Effector memory CD8-positive, alpha-beta T cell (primary cell): Measurements from ENCODE around the gene RSPRY1.

Experiments used
- ATAC-seq: fragments of 150-1000 bp; cut with Tn5 transposase; replicated peaks from 2 replicates; pipeline ENCODE4 v1.10.0; 2021; ENCODE audit warnings: mild to moderate bottlenecking, moderate library complexity
- DNase-seq, 3 experiments: peaks; one replicate each; pipeline ENCODE4 v3.0.0; 2021
- H3K27ac Mint-ChIP-seq, 2 donors: one replicate each; pipeline ENCODE4 v1.8.0; 2022; ENCODE audit warnings: mild to moderate bottlenecking in 2 of 2, mixed read lengths in 2 of 2, moderate library complexity in 2 of 2
- H3K27me3 Mint-ChIP-seq, 2 donors: one replicate each; pipeline ENCODE4 v1.8.0; 2022; ENCODE audit warnings: mixed read lengths in 2 of 2
- H3K36me3 Mint-ChIP-seq: one replicate; pipeline ENCODE4 v1.8.0; 2022; ENCODE audit warnings: mild to moderate bottlenecking, moderate library complexity, mixed read lengths; ENCODE audit not compliant: insufficient read depth
- H3K4me1 Mint-ChIP-seq, 2 donors: one replicate each; pipeline ENCODE4 v1.8.0; 2022; ENCODE audit warnings: low read depth in 2 of 2, mixed read lengths in 2 of 2
- H3K4me3 Mint-ChIP-seq, 2 donors: one replicate each; pipeline ENCODE4 v1.8.0; 2022; ENCODE audit warnings: mild to moderate bottlenecking in 2 of 2, mixed read lengths in 2 of 2, moderate library complexity in 2 of 2
- H3K9me3 Mint-ChIP-seq, 2 donors: one replicate each; pipeline ENCODE4 v1.8.0; 2022; ENCODE audit warnings: mixed read lengths in 2 of 2

Gene RSPRY1

DNA sequence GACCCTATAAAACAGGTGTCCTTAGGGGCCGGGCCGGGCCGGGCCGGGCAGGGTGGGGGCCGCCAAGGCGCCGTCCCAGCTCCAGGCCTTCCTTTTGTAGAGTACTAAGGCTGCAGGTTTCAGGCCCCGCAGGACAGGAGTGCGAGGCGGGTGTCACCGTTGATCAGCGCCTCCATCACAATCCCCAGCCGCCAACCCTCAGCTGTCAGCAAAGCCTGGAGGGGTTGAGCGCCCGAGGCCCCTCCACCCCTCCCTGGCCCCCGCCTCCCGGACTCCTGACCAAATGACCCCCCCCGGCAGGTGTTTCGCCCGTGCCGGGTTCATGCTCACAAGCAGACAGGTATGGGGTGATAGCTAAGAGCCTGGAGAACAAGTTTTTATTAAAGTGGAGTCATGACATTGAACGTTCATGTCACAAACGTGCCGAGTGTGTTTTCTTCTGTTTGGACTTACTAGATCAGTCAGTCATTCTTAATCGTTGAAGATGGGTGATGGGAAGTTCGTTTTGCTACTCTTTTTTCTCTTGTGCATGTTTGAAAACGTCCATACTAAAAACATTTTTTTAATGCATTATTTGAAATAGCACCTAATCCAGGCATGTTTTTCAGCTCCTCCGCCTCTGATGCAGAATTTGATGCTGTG is 59.5 kb downstream of the RSPRY1 start:
- peaks cover 34% of the 10 kb centered on the region for H3K36me3 Mint-ChIP-seq

DNA sequence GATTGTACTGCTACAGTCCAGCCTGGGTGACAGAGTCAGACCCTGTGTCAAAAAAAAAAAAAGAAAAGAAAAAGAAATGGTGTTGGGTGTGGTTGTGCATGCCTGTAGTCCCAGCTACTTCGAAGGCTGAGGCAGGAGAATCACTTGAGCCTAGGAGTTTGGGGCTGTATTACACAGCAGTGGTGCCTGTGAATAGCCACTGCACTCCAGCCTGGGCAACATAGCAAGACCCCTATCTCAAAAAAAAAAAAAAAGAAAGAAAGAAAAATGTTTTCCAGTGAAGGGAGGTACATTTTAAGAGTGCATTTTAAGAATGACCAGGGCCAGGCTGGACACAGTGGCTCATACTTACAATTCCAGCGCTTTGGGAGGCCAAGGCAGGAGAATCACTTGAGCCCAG is 65.2 kb downstream of the RSPRY1 start:
- peaks cover 0 to 3% of the 10 kb centered on the region in 2 donors for H3K4me1 Mint-ChIP-seq
- no peaks in the 10 kb centered on the region for H3K9me3 Mint-ChIP-seq
- DNase-seq (no peak), ATAC-seq (no peak)
- H3K36me3 Mint-ChIP-seq: peaks cover 73% of the 10 kb centered on the region
- H3K27ac Mint-ChIP-seq: peak overlapping the region in 1 of 2 donors; percentile 79
- H3K27me3 Mint-ChIP-seq: no peaks in the 10 kb centered on the region
- no peak overlapping the region for H3K4me3 Mint-ChIP-seq

More for the DNA sequence above, 59.5 kb downstream of the RSPRY1 start:
- Mint-ChIP-seq H3K27me3 (no peaks in the 10 kb centered on the region), H3K4me1 (peaks cover 13 to 14% of the 10 kb centered on the region in 2 donors), H3K9me3 (no peaks in the 10 kb centered on the region), H3K27ac (peak overlapping the region; percentile 90 to 95), H3K4me3 (peak overlapping the region; percentile 90 to 92)
- no peak for DNase-seq
- ATAC-seq: peak; percentile 11

DNA sequence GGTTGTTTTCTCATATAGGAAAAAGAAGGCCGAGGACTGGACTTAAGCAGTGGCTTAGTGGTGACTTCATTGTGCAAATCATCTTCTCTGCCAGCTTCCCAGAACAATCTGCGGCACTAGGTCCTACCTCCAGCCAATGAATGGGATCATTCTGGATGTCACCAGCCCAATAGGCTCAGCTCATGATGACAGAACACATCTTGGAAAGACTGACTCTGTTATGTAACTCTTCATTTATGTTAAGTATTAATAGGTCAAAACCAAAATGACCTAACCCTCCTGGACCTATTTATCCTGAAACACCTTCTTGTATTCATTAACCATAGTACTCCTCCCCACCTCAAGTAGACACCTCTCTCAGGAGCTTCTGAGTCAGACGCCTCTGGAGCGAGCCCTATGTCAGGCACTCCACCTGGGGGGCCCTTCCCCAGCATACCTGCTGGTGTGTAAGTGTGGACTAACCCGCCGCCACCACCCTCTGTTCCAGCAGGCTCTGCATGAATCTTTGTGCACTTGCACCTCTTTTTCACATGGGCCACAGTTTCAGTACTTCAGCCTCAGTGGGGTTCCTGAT is 66.1 kb downstream of the RSPRY1 start:
- ATAC-seq (no peak), DNase-seq (no peak)
- H3K27ac Mint-ChIP-seq: no peak overlapping the region
- peaks cover 0 to 3% of the 10 kb centered on the region in 2 donors for H3K4me1 Mint-ChIP-seq
- no peak overlapping the region for H3K4me3 Mint-ChIP-seq
- H3K36me3 Mint-ChIP-seq: peaks cover 73% of the 10 kb centered on the region
- no peaks in the 10 kb centered on the region for H3K27me3 Mint-ChIP-seq
- H3K9me3 Mint-ChIP-seq: no peaks in the 10 kb centered on the region

DNA sequence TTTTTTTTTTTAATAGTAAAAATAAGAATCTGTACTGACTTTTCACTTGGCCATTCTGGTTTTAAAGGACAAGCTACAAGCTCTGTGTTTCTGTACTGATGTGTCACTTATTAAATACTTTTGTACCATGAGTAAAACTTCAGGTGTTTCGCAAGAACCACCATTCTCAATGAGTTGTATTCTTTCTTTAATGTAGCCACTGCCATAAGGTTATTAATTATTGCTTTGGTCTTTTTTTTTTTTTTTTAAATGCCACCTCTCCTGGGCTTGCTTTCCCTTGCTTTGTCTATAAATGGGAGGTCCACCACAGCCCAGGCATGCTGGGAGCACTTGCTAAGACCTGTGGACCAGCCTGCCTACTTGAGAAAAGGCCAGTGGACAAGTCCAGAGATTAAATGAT is 67.3 kb downstream of the RSPRY1 start:
- Mint-ChIP-seq H3K4me1 (peaks cover 0 to 3% of the 10 kb centered on the region in 2 donors), H3K36me3 (peaks cover 62% of the 10 kb centered on the region), H3K9me3 (no peaks in the 10 kb centered on the region), H3K27me3 (no peaks in the 10 kb centered on the region), H3K27ac (no peak overlapping the region), H3K4me3 (no peak overlapping the region)
- DNase-seq (no peak), ATAC-seq (no peak)

DNA sequence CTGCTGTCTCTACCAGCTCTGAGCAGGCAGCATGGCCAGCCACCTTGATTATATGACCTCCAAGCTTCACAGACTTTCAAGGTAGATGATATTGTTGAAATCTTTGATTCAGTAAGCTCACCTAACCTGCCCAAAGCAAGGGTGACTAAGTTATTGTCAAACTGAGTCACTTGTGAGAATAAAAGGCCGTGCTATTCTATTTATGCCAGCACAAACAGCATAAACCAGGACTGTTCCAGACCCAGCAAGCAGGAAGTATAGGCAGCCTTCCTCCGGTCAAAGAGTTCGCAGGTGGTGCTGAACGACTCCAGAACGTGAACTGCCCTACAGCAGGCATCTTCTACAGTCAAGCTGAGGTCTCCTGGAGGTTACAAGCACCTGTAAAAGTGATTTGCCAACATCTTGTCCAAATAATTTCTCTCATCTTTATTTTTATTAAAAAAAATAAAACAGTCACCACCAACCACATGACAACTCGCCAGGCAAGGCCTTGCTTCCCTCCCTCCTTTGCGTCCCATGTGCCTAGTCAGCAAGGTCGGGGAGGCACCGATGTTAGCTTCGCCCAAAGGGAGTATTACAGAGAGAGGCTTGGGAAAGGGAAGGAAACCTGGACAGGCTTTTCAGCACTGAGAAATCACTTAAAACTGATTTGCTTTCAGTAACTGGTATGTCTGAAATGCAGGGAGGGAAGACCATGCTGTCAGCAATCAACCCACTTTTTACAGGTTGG is 69.7 kb downstream of the RSPRY1 start:
- H3K9me3 Mint-ChIP-seq: no peaks in the 10 kb centered on the region
- no peak overlapping the region for H3K4me3 Mint-ChIP-seq
- DNase-seq: no peak
- H3K27ac Mint-ChIP-seq: no peak overlapping the region
- H3K27me3 Mint-ChIP-seq: no peaks in the 10 kb centered on the region
- peaks cover 5 to 9% of the 10 kb centered on the region in 2 donors for H3K4me1 Mint-ChIP-seq
- ATAC-seq: no peak
- H3K36me3 Mint-ChIP-seq: peaks cover 43% of the 10 kb centered on the region

DNA sequence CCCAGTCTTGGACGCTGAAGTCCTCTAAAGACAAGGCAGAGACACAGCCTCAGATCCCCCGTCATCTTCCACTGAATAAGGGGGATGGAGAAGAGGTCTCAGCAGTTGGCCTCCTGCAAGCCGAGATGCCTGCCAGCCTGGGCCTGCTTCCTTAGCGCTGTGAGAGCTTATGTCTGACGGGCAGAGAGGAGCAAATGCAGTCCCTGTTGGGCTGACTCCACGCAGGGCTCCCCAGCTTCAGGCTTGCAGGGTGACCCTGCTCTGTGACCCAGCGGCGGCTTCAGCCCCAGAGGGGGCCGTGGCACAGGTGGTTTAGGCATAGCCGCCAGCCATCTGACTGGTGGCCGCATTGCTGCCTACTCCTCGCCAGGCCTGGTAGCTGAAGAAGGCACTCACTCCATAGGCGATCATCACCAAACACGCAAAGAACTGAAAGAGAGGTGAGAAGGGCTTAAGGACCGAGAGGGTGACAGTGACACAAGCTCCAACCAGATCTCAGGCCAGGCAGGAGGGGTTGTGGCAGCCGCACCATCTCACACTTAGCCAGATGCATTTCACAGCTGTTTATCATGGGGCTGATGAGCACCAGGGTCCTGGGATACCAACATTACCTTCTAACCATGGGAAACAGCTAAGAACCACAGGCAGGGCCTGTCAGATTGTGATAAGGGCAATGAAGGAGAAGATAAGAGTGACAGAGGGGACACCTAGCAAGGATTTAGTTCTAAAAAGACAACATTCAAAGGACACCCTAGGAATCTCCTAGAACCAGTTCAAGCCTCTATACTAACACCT is 70.7 kb downstream of the RSPRY1 start:
- H3K4me3 Mint-ChIP-seq: no peak overlapping the region
- ATAC-seq: no peak
- DNase-seq: no peak
- H3K9me3 Mint-ChIP-seq: no peaks in the 10 kb centered on the region
- H3K36me3 Mint-ChIP-seq: peaks cover 35% of the 10 kb centered on the region
- no peaks in the 10 kb centered on the region for H3K27me3 Mint-ChIP-seq
- peaks cover 5 to 9% of the 10 kb centered on the region in 2 donors for H3K4me1 Mint-ChIP-seq
- no peak overlapping the region for H3K27ac Mint-ChIP-seq

DNA sequence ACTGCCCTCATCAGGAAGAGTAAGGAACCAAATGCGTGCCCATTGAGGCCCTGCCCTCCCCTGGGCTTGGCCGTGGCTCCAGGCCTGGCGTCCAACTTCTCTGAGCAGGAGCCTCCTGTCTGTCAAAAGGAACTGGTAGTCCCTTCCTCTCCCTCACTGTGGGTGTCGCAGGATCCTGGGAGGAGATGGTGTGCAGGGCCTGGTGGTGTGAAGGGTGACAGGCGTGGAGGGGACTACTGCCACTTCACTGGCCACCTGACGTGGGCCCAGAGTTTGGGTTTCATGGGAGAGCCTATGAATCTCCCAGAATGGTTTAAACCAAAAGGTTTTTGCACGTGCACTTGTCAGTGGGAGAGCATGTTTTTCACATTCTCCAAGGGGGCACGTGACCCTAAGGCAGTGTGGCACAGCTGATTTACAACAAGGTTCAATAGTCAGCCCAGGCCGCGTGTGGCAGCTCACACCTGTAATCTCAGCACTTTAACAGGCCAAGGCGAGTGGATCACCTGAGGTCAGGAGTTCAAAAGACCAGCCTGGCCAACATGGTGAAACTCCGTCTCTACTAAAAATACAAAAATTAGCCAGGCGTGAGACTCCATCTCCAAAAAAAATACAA is 71.4 kb downstream of the RSPRY1 start:
- H3K4me3 Mint-ChIP-seq: no peak overlapping the region
- DNase-seq: no peak
- H3K9me3 Mint-ChIP-seq: no peaks in the 10 kb centered on the region
- peaks cover 5 to 6% of the 10 kb centered on the region in 2 donors for H3K4me1 Mint-ChIP-seq
- peak overlapping the region in 1 of 2 donors; percentile 41 for H3K27ac Mint-ChIP-seq
- ATAC-seq: no peak
- H3K36me3 Mint-ChIP-seq: peaks cover 27% of the 10 kb centered on the region
- H3K27me3 Mint-ChIP-seq: no peaks in the 10 kb centered on the region

DNA sequence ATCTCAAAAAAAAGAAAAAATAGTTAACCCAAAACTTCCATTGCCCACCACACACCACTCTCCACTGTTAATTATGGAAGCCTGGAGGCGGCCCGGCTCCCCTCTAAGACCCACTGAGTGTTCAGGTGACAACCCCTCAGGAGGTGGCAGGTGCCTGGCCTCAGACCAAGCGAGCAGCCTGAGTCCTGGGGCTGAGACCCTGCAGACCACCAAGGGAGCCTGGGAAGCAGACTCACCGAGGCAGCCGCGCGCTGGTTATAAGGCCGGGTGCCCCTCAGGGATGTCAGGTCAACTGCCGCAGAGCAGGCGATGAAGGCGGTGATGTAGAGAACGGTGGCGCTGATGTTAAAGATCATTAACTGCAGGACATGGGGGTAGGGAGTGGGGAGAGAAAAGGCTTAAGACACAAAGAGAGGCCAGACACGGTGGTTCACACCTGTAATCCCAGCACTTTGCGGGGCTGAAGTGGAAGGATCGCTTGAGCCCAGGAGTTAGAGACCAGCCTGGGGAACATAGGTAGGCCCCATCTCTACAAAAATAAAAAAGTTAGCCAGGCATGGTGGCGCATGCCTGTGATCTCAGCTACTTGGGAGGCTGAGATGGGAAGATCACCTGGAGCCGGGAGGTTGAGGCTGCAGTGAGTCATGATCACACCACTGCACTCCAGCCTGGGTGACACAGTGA is 72.2 kb downstream of the RSPRY1 start:
- Mint-ChIP-seq H3K4me3 (no peak overlapping the region), H3K27ac (peak overlapping the region in 1 of 2 donors; percentile 41), H3K36me3 (peaks cover 19% of the 10 kb centered on the region), H3K27me3 (no peaks in the 10 kb centered on the region), H3K9me3 (no peaks in the 10 kb centered on the region), H3K4me1 (peaks cover 5 to 7% of the 10 kb centered on the region in 2 donors)
- DNase-seq (no peak), ATAC-seq (no peak)

DNA sequence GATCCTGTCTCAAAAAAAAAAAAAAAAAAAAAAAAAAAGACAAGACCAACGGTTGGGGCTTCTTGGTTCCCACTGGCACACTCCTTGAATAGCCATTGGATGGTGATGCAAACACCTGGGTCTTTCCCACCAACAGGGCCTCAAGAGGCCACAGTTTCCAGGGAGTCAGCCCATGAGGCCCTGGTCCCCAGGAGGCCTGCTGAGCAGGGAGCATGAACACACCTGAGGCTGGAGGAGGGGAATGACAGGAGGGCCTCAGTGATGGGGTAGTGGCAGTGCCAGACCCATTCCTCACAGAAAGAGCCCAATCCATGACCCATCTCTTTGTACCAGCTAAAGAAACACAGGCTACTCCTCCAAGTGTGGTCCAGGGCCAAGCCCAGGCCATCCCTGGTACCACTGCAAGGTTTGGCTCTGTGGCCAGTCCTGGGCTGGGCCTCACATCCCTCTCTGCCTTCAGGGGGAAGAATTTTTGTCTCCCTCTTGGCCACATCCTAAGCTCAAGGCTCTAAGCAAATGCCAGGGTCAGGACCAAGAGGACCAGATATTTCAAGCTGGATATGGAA is 72.9 kb downstream of the RSPRY1 start:
- no peak overlapping the region for H3K27ac Mint-ChIP-seq
- ATAC-seq (no peak), DNase-seq (no peak)
- H3K9me3 Mint-ChIP-seq: no peaks in the 10 kb centered on the region
- peaks cover 13% of the 10 kb centered on the region for H3K36me3 Mint-ChIP-seq
- no peak overlapping the region for H3K4me3 Mint-ChIP-seq
- H3K27me3 Mint-ChIP-seq: no peaks in the 10 kb centered on the region
- H3K4me1 Mint-ChIP-seq: peaks cover 5 to 7% of the 10 kb centered on the region in 2 donors

DNA sequence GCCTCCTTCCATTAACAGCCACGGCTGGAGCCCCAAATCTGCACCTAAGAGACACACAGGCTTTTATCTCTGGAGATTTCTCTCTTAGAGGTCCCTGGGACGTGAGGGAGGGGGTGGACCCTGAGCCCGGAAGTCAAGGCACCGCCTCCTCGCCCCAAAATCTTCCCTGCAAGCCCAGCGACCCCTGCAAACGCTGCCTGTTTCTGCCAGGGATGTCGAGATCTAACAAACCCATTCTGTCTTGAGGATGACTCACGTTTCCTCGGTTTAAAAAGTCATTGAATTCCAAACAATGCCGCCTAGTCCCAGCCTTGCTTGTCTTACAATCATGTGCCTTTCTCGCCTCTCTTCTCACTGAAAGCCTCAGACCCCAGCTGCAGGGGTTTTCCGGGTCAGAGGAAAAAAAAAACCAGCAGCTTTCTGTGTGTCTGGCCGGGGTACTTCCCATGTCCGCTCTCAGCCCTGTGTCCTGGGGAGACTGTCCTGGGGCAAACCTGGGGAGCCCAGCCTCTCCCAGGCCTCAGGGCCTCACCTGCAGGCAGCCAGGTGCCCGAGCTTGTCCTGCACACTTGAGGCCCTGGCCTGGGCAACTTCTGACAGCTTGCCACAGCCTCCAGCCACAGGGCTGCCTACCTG is 74.3 kb downstream of the RSPRY1 start:
- peak overlapping the region; percentile 42 to 60 for H3K27ac Mint-ChIP-seq
- no peaks in the 10 kb centered on the region for H3K27me3 Mint-ChIP-seq
- H3K4me1 Mint-ChIP-seq: peaks cover 5 to 7% of the 10 kb centered on the region in 2 donors
- peaks cover 3% of the 10 kb centered on the region for H3K36me3 Mint-ChIP-seq
- ATAC-seq: peak; percentile 70
- no peak for DNase-seq
- peak overlapping the region; percentile 41 to 45 for H3K4me3 Mint-ChIP-seq
- H3K9me3 Mint-ChIP-seq: no peaks in the 10 kb centered on the region

DNA sequence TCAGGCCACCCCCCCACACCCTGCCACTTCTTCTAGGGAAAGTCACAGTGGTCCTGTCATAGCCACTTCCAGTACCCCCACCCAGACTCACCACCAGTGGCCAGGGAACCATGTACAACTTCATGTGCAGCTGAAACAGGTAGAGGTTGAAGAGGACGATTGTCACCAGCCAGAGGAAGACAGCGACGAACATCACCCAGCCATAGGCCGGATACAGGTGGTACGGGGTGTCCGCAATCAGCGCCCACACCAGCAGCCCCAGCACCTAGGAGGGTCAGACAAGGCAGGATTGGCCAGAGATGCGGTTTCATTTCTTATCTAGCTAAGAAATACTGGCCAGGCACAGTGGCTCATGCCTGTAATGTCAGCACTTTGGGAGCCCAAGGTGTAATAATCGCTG is 75.7 kb downstream of the RSPRY1 start:
- Mint-ChIP-seq H3K9me3 (no peaks in the 10 kb centered on the region), H3K4me3 (no peak overlapping the region), H3K4me1 (peaks cover 11 to 14% of the 10 kb centered on the region in 2 donors), H3K27me3 (no peaks in the 10 kb centered on the region), H3K36me3 (no peaks in the 10 kb centered on the region), H3K27ac (peak overlapping the region; percentile 10 to 35)
- DNase-seq: no peak
- ATAC-seq: no peak
